ENCODE data around the gene HMCES.
"Not testable (repeated sequence)": the region's sequence is repeated elsewhere in the genome, so short reads cannot be mapped to it uniquely, and the experiment has no call there.

- TF ChIP-seq, protein P1, sequence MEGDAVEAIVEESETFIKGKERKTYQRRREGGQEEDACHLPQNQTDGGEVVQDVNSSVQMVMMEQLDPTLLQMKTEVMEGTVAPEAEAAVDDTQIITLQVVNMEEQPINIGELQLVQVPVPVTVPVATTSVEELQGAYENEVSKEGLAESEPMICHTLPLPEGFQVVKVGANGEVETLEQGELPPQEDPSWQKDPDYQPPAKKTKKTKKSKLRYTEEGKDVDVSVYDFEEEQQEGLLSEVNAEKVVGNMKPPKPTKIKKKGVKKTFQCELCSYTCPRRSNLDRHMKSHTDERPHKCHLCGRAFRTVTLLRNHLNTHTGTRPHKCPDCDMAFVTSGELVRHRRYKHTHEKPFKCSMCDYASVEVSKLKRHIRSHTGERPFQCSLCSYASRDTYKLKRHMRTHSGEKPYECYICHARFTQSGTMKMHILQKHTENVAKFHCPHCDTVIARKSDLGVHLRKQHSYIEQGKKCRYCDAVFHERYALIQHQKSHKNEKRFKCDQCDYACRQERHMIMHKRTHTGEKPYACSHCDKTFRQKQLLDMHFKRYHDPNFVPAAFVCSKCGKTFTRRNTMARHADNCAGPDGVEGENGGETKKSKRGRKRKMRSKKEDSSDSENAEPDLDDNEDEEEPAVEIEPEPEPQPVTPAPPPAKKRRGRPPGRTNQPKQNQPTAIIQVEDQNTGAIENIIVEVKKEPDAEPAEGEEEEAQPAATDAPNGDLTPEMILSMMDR (IDR thresholded peaks at IDR 0.05), result not testable (repeated sequence)
- TF ChIP-seq POLR2A (IDR thresholded peaks at IDR 0.05), result not testable (repeated sequence)
These were observed 60.5 kb downstream of the HMCES start for GRCh38 chr3:129339186-129339585.

Data from uterus (tissue), 2 donors.